ENCODE measurements around the gene SMIM15.

SMIM15 gene

GRCh38 chr5:61184708-61185107, 22.4 kb upstream of the SMIM15 start:
- TF ChIP-seq CTCF (IDR thresholded peaks at IDR 0.05; ENCODE audit: insufficient read depth, low read length) (no peak), REST (IDR thresholded peaks at IDR 0.05; ENCODE audit: insufficient replicate concordance, low read depth) (no peak), SPI1 (IDR thresholded peaks at IDR 0.05; ENCODE audit: borderline replicate concordance, low read depth) (no peak), POLR2AphosphoS5 (IDR thresholded peaks at IDR 0.05; ENCODE audit: low read depth) (no peak)
- Histone ChIP-seq H3K4me3 (replicated peaks; ENCODE audit: insufficient read depth, low read length) (no peak overlapping the region), H3K27me3 (ENCODE audit: insufficient read depth, poor library complexity, severe bottlenecking) (no peaks in the 10 kb centered on the region), H3K27ac (replicated peaks) (no peak overlapping the region)
- DNase-seq (ENCODE audit: low read depth in 1 of 2, low spot score in 1 of 2): no peak

GRCh38 chr5:61183538-61183937, 21.3 kb upstream of the SMIM15 start:
- H3K27ac ChIP-seq (replicated peaks): no peak overlapping the region
- TF ChIP-seq REST (IDR thresholded peaks at IDR 0.05; ENCODE audit: insufficient replicate concordance, low read depth) (no peak), GABPA (IDR thresholded peaks at IDR 0.05; ENCODE audit: low read depth) (no peak), SPI1 (IDR thresholded peaks at IDR 0.05; ENCODE audit: borderline replicate concordance, low read depth) (no peak), CTCF (IDR thresholded peaks at IDR 0.05; ENCODE audit: insufficient read depth, low read length) (no peak), POLR2AphosphoS5 (IDR thresholded peaks at IDR 0.05; ENCODE audit: low read depth) (no peak)
- H3K4me3 ChIP-seq (replicated peaks; ENCODE audit: insufficient read depth, low read length): no peak overlapping the region
- no peak for DNase-seq (ENCODE audit: low read depth in 1 of 2, low spot score in 1 of 2)
- no peaks in the 10 kb centered on the region for H3K27me3 ChIP-seq (ENCODE audit: insufficient read depth, poor library complexity, severe bottlenecking)

- Histone ChIP-seq H3K27me3 (ENCODE audit: insufficient read depth, poor library complexity, severe bottlenecking) (no peaks in the 10 kb centered on the region), H3K4me3 (replicated peaks; ENCODE audit: insufficient read depth, low read length) (no peak overlapping the region), H3K27ac (replicated peaks) (no peak overlapping the region)
- TF ChIP-seq REST (IDR thresholded peaks at IDR 0.05; ENCODE audit: insufficient replicate concordance, low read depth): no peak
- TF ChIP-seq GABPA (IDR thresholded peaks at IDR 0.05; ENCODE audit: low read depth): no peak
- no peak for TF ChIP-seq CTCF (IDR thresholded peaks at IDR 0.05; ENCODE audit: insufficient read depth, low read length)
- TF ChIP-seq POLR2AphosphoS5 (IDR thresholded peaks at IDR 0.05; ENCODE audit: low read depth): no peak
- no peak for TF ChIP-seq SPI1 (IDR thresholded peaks at IDR 0.05; ENCODE audit: borderline replicate concordance, low read depth)
- DNase-seq (ENCODE audit: low read depth in 1 of 2, low spot score in 1 of 2): no peak
Observed at GRCh38 chr5:61182449-61182848, 20.2 kb upstream of the SMIM15 start.
